GM10266 (cell line): ENCODE measurements around the gene DMGDH.

Source experiments
- DNase-seq: peaks from one replicate; pipeline ENCODE4 v3.0.0; 2012; ENCODE audit errors: extremely low spot score
- CTCF ChIP-seq: IDR thresholded peaks from 2 replicates; pipeline ENCODE4 v1.5.1; 2012; ENCODE audit warnings: mild to moderate bottlenecking, low read depth; ENCODE audit not compliant: control insufficient read depth, insufficient read depth; ENCODE audit errors: missing control alignments

The DMGDH gene

GRCh38 chr5:79030663-79031484, 38.6 kb downstream of the DMGDH start:
- no peak for DNase-seq
- no peak for TF ChIP-seq CTCF

GRCh38 chr5:79025054-79025472, 44.4 kb downstream of the DMGDH start:
- peak; percentile 88 for TF ChIP-seq CTCF

GRCh38 chr5:79023947-79024346, 45.5 kb downstream of the DMGDH start:
- no peak for DNase-seq
- TF ChIP-seq CTCF = no peak

More at GRCh38 chr5:79025054-79025472, 44.4 kb downstream of the DMGDH start:
- peak; percentile 26 for DNase-seq

GRCh38 chr5:79023348-79023747, 46.1 kb downstream of the DMGDH start:
- no peak for DNase-seq
- TF ChIP-seq CTCF = no peak

- no peak for TF ChIP-seq CTCF
- DNase-seq = no peak
Observed at GRCh38 chr5:79022771-79023170, 46.7 kb downstream of the DMGDH start.

GRCh38 chr5:79021753-79022152, 47.7 kb downstream of the DMGDH start:
- no peak for TF ChIP-seq CTCF
- DNase-seq = no peak

- DNase-seq = peak; percentile 43
- TF ChIP-seq CTCF = peak; percentile 77
Observed at GRCh38 chr5:79020861-79021561, 48.5 kb downstream of the DMGDH start.
